ENCODE measurements around the gene ZXDB.
"Not testable (repeated sequence)": the region's sequence is repeated elsewhere in the genome, so short reads cannot be mapped to it uniquely, and the experiment has no call there.

The ZXDB gene

GRCh38 chrX:57591284-57592159 lies at the start of gene ZXDB:
Gene ZXDB, plus strand, starts transcription at chrX:57592011. Its CDS starts 38 bp downstream, at chrX:57592049.
- DNase-seq (ENCODE audit: low read depth in 2 of 2): not testable (repeated sequence)

- no peak for DNase-seq (ENCODE audit: low read depth in 2 of 2)
Measured at GRCh38 chrX:57565198-57565597, 26.6 kb upstream of the ZXDB start.

- no peak for DNase-seq (ENCODE audit: low read depth in 2 of 2)
Measured at GRCh38 chrX:57573754-57574153, 18.1 kb upstream of the ZXDB start.

GRCh38 chrX:57582948-57583347 lies 8.9 kb upstream of the ZXDB start:
- DNase-seq (ENCODE audit: low read depth in 2 of 2): not testable (repeated sequence)

GRCh38 chrX:57583477-57583876 lies 8.3 kb upstream of the ZXDB start:
- DNase-seq (ENCODE audit: low read depth in 2 of 2): no peak

- no peak for DNase-seq (ENCODE audit: low read depth in 2 of 2)
Measured at GRCh38 chrX:57586360-57586759, 5.5 kb upstream of the ZXDB start.

- DNase-seq (ENCODE audit: low read depth in 2 of 2): no peak
Measured at GRCh38 chrX:57587062-57587461, 4.7 kb upstream of the ZXDB start.

- no peak for DNase-seq (ENCODE audit: low read depth in 2 of 2)
Measured at GRCh38 chrX:57587607-57588006, 4.2 kb upstream of the ZXDB start.

GRCh38 chrX:57592160-57592893 lies 516 bp downstream of the ZXDB start:
- DNase-seq (ENCODE audit: low read depth in 2 of 2): not testable (repeated sequence)

- not testable (repeated sequence) for DNase-seq (ENCODE audit: low read depth in 2 of 2)
Measured at GRCh38 chrX:57592894-57593215, 1.0 kb downstream of the ZXDB start.

- DNase-seq (ENCODE audit: low read depth in 2 of 2): no peak
Measured at GRCh38 chrX:57595381-57595811, 3.6 kb downstream of the ZXDB start.

GRCh38 chrX:57596109-57596508 lies 4.3 kb downstream of the ZXDB start:
- DNase-seq (ENCODE audit: low read depth in 2 of 2): no peak

- no peak for DNase-seq (ENCODE audit: low read depth in 2 of 2)
Measured at GRCh38 chrX:57596516-57596915, 4.7 kb downstream of the ZXDB start.

GRCh38 chrX:57607295-57608187 lies 15.7 kb downstream of the ZXDB start:
- no peak for DNase-seq (ENCODE audit: low read depth in 2 of 2)

- DNase-seq (ENCODE audit: low read depth in 2 of 2): not testable (repeated sequence)
Measured at GRCh38 chrX:57613351-57613750, 21.5 kb downstream of the ZXDB start.

GRCh38 chrX:57629438-57629837 lies 37.6 kb downstream of the ZXDB start:
- DNase-seq (ENCODE audit: low read depth in 2 of 2): not testable (repeated sequence)

- DNase-seq (ENCODE audit: low read depth in 2 of 2): no peak
Measured at GRCh38 chrX:57640674-57641016, 48.8 kb downstream of the ZXDB start.

GRCh38 chrX:57641338-57641737 lies 49.5 kb downstream of the ZXDB start:
- DNase-seq (ENCODE audit: low read depth in 2 of 2): no peak

GRCh38 chrX:57643698-57644097 lies 51.9 kb downstream of the ZXDB start:
- no peak for DNase-seq (ENCODE audit: low read depth in 2 of 2)

GRCh38 chrX:57647020-57647419 lies 55.2 kb downstream of the ZXDB start:
- no peak for DNase-seq (ENCODE audit: low read depth in 2 of 2)

All from stimulated activated CD4-positive, alpha-beta T cell treated with anti-CD3 and anti-CD28 coated beads, Interleukin-15, amount 100 ng/mL, for 48 hours (primary cell).